Psoas muscle (tissue), 8 donors: ENCODE measurements around the gene HSF4. TPM values are rescaled to one million over a fixed set of nuclear protein-coding genes. Genes with fewer than 3 reads are reported as not detected.

Experiments used
- ATAC-seq, 4 donors: fragments of 200-7000 bp; cut with Tn5 transposase; one replicate each; pipeline ENCODE4 v1.9.1; 2020; ENCODE audit warnings: moderate library complexity in 3 of 4, mild to moderate bottlenecking in 2 of 4
- DNase-seq, 2 donors: peaks; one replicate each; pipeline ENCODE4 v3.0.0-alpha.2; 2020
- H3K27ac ChIP-seq: fragments of 200-600 bp; one replicate; pipeline ENCODE4 v1.8.0; 2022
- H3K27me3 ChIP-seq, 3 donors: fragments of 200-600 bp in 1 of 3; one replicate each; pipeline versions ENCODE4 v1.6.1 to v1.8.0; 2013 to 2022; ENCODE audit warnings: low read length in 2 of 3, mild to moderate bottlenecking in 2 of 3, moderate library complexity in 1 of 3; ENCODE audit not compliant: insufficient read depth in 3 of 3
- H3K36me3 ChIP-seq, 2 donors: fragments of 200-600 bp in 1 of 2; one replicate each; pipeline versions ENCODE4 v1.6.1 to v1.8.0; 2013 to 2022; ENCODE audit warnings: low read depth in 1 of 2, mild to moderate bottlenecking in 1 of 2, moderate library complexity in 1 of 2; ENCODE audit not compliant: insufficient read depth in 1 of 2
- H3K4me1 ChIP-seq: fragments of 200-600 bp; one replicate; pipeline ENCODE4 v1.8.0; 2022
- H3K4me3 ChIP-seq: fragments of 200-600 bp; one replicate; pipeline ENCODE4 v1.8.0; 2022; ENCODE audit warnings: mild to moderate bottlenecking
- H3K9me3 ChIP-seq: fragments of 200-600 bp; one replicate; pipeline ENCODE4 v1.8.0; 2022
- CTCF ChIP-seq: fragments of 200-600 bp; IDR thresholded peaks from one replicate; pipeline ENCODE4 v1.8.0; 2022; ENCODE audit warnings: antibody characterized with exemption
- WGBS, 3 donors: extraction: QIAGEN DNeasy Blood & Tissue Kit; methylation state at CpG; one replicate each; pipeline versions ENCODE4 v1.1.6 to v1.1.7; 2013; 5-methylcytosine and 5-hydroxymethylcytosine counted together
- intact Hi-C, 2 donors: fragments of 100-400 bp; cut with DNase I; formaldehyde crosslinking; loops; one replicate each; pipeline versions ENCODE4 v1.11.0 to v1.14.2; 2022
- polyA plus RNA-seq, 3 donors: library from polyadenylated mRNA; stranded (reverse); fragments of 200-250 nt; gene quantifications; one replicate each; pipeline ENCODE4 v1.2.3, GENCODE V29; 2013
- total RNA-seq, 4 donors: library from RNA; stranded (reverse); fragmentation: NEBNext Ultra II Directional in 2 of 4; extraction: Animal tissue kit (Norgen Biotek cat#: 25700) in 2 of 4; gene quantifications; one replicate each; pipeline versions ENCODE4 v1.2.1 to v1.2.4, GENCODE V29; 2021 to 2023
- donor health status: healthy with polysubstance abuse.
- donor health status: DM: no; HTN: no; CAD: no; lungs with moderate emphysema.
- donor health status: Bipolar disorder and iron deficiency.
- donor health status: healthy.
- donor health status: DM: yes; HTN: yes; CAD: no.
- donor health status: DM: no; HTN: no; CAD: no.
- donor health status: DM: no; HTN: no; CAD: no.
- donor health status: DM: yes; HTN: yes; CAD: no.

The HSF4 gene
- total and polyA plus RNA-seq, 7 donors = 15.1 to 97.3 (median 47.8) TPM

- Histone ChIP-seq H3K4me1 (peaks cover 6% of the 10 kb centered on the region), H3K36me3 (peaks cover 9 to 28% of the 10 kb centered on the region in 2 donors), H3K27ac (no peak overlapping the region), H3K27me3 (peaks cover 0 to 17% (median 0%) of the 10 kb centered on the region in 3 donors), H3K4me3 (no peak overlapping the region), H3K9me3 (no peaks in the 10 kb centered on the region)
- TF ChIP-seq CTCF = no peak
- WGBS, 3 donors = 49 to 52% (median 49%) methylated on average over 8 of the region's 8 CpGs
- intact Hi-C loops = no loop called here
- ATAC-seq (no peak), DNase-seq (no peak)
These were observed 13.0 kb upstream of the HSF4 start for GRCh38 chr16:67151431-67152097.

GRCh38 chr16:67154578-67155294, 9.8 kb upstream of the HSF4 start:
- Histone ChIP-seq H3K27me3 (peaks cover 0 to 11% (median 0%) of the 10 kb centered on the region in 3 donors), H3K4me1 (peaks cover 10% of the 10 kb centered on the region), H3K9me3 (no peaks in the 10 kb centered on the region), H3K36me3 (no peaks in the 10 kb centered on the region), H3K4me3 (peak overlapping the region; percentile 34), H3K27ac (no peak overlapping the region)
- no peak for TF ChIP-seq CTCF
- DNase-seq (no peak), ATAC-seq (no peak)
- intact Hi-C loops = loop anchor here (1.0 to 5.0 kb wide), 7 partner anchors 37 to 262 kb away; partner anchors contain the start of gene CES3 (in 1 of the 2)
- WGBS, 3 donors = 27 to 34% (median 31%) methylated on average over 42 to 61 of the region's 61 CpGs

- H3K27me3 ChIP-seq = peaks cover 0 to 4% (median 0%) of the 10 kb centered on the region in 3 donors
- 9 to 13% (median 10%) methylated on average over 68 to 74 of the region's 74 CpGs for WGBS, 3 donors
- no peak overlapping the region for H3K27ac ChIP-seq
- H3K4me1 ChIP-seq = peaks cover 8% of the 10 kb centered on the region
- H3K9me3 ChIP-seq = no peaks in the 10 kb centered on the region
- intact Hi-C loops = loop anchor here (1.0 to 5.0 kb wide), 7 partner anchors 38 to 263 kb away; partner anchors contain the start of gene CES3 (in 1 of the 2)
- peak; percentile 98 for TF ChIP-seq CTCF
- H3K36me3 ChIP-seq = no peaks in the 10 kb centered on the region
- peak overlapping the region; percentile 34 for H3K4me3 ChIP-seq
- DNase-seq (peak; percentile 80 to 90), ATAC-seq (peak; percentile 72 to 83 (median 80))
These were observed 9.0 kb upstream of the HSF4 start for GRCh38 chr16:67155295-67156142.

- 65 to 67% (median 65%) methylated on average over 14 to 15 of the region's 15 CpGs for WGBS, 3 donors
- Histone ChIP-seq H3K4me3 (no peak overlapping the region), H3K4me1 (peaks cover 12% of the 10 kb centered on the region), H3K27ac (no peak overlapping the region), H3K36me3 (no peaks in the 10 kb centered on the region), H3K9me3 (no peaks in the 10 kb centered on the region), H3K27me3 (no peaks in the 10 kb centered on the region)
- intact Hi-C loops = loop anchor here (5.0 kb wide), 5 partner anchors 39 to 264 kb away; partner anchors contain the start of gene CES3 (in 1 of the 2)
- no peak for DNase-seq
- TF ChIP-seq CTCF = no peak
- no peak for ATAC-seq
These were observed 8.3 kb upstream of the HSF4 start for GRCh38 chr16:67156143-67156844.
